Purkinje cell (primary cell): ENCODE data around the gene NFIC. TPM values are rescaled to one million over a fixed set of nuclear protein-coding genes. Genes with fewer than 3 reads are reported as not detected.

Experiments
- polyA plus RNA-seq: library from polyadenylated mRNA; unstranded; fragments of >200 nt; fragmentation: Nextera tagmentation; gene quantifications from 2 replicates; pipeline ENCODE4 v1.2.1, GENCODE V29; 2014

Gene NFIC
- 1.4 and 5.7 TPM in 2 replicates for polyA plus RNA-seq

DNA sequence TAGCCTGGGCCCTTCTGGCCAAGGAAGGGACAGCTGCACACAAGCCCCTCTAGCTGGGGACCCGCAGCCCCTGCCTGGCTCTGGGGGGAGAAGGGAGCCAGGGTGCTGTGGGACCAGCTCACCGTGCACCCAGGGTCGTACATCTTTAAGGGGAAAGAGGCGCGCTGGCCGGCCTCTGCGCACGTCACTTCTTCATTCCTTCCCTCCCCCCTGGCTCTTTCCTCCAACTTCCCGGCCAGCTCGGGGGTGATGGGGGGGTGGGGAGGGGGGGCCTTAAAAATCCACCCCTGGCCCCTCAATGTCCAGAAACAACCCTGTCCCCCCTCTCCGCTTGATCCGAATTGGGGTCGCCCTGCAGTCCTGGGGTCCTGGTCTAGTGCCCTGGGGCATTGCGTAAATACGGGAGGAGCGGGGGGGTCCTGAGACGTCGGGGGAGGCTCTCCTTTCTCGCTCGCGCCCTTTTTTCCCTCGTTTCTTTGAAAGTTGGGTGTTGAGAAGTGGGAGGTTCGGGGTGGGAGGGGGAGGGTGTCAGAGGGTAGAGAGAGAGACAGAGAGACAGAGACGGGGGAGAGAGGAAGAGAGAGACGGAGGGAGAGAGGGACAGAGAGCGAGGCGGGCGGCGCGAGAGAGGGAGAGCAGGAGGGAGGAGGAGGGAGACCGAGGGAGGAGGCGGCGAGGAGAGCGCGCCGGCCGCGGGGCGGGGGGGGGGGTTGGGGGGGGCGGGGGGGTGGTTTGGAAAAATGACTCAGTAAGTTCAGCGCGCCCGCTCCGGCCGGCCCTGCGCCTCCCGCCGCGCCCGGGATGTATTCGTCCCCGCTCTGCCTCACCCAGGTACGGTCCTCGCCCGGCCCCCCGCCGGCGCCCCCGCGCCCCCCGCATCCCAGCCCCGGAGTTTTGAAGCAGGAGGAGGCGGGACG, at the start of gene NFIC:
NFIC (plus strand) TSS at position 748 of the 917 bp plus-strand sequence; CDS start at position 802, 54 bp downstream.

DNA sequence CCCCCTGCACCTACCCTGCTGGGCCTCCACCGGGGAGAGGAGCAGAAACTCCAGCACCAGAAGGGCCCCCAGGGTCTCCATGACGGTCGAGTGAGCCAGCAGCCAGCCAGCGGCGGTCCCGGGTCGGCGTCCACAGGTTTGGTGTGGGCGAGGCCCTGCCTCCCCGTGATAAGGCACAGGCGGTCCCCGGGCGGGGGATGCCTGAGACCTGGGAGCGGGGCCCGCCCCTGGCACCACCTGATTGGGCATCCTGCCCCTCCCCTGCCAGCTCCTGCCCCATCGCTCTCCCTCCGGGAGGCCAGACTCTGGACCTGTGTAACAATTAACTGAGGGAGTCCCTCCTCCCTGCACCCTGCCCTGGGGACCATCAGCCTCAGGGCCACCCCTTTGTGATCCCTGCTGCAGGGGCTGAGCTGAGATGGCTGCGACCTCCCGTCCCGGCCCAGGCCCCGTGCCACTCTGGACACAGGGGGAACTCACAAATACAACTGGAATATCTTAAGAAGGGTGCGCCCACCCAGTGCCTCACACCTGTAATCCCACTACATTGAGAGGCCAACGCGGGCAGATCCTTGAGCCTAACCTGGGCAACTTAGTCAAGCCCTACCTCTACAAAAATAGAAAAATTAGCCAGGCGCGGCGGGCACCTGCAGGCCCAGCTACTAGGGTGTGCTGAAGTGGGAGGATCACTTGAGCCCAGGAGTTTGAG, 114.2 kb downstream of the NFIC start, which contains the start of gene SMIM24:
SMIM24 (minus strand) TSS at position 143 of the 709 bp plus-strand sequence; CDS start at position 81, 62 bp downstream.

DNA sequence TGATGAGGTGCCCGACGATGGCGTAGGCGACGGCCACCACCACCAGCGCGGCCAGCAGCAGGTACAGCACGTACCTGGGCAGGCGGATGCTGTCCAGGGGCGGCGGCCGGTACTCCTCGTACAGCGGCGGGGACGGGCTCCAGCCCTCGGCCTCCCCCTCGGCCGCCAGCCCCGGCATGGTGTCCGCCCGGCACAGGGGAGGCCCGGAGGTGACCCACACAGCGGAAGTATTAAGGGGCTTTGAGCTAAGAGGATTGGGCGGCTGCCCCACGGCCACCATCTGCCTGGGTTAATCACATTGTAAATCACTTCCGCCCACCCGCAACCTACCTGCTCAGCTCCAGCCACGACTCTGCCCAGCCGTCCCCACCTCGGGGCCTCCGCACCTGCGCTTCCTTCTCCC, 116.8 kb downstream of the NFIC start, which contains the start of gene SMIM44:
SMIM44 (minus strand) TSS at position 216 of the 403 bp plus-strand sequence; CDS start at position 178, 38 bp downstream.

DNA sequence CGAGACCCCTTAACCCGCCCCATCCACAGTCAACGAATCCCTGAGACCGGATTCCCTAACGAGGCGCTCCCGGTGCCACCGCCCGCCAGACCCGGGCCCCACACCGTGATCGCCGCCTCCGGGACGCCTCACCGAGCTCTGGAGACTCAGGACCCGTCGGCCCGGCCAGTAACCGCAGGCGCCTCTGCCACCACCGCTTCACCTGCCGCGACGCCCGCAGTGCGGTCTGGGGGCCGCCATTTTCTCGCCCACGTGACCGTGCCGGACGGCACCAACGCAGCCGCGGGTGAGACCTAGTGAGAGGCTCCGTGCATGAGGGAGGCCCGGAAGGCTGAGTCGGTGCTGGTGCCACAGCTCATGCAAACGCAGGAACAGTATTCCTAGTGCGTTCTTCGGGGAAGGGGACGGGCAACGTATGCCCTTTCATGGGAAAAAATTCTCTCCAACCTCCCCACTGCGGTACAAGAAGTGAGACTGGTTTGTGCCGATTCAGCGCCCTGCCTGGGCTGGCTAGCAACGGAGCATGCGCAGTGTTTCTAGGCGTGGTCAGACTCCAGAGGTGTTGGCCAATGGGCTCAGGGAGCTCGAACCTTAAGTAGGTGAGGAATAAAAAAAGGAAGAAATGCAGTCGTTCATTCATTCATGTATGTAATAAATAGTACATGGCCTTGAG, 134.2 kb downstream of the NFIC start, which contains the start of gene DOHH:
DOHH (minus strand) TSS at position 246 of the 673 bp plus-strand sequence. CDS start 3,860 bp downstream, outside the sequence.

DNA sequence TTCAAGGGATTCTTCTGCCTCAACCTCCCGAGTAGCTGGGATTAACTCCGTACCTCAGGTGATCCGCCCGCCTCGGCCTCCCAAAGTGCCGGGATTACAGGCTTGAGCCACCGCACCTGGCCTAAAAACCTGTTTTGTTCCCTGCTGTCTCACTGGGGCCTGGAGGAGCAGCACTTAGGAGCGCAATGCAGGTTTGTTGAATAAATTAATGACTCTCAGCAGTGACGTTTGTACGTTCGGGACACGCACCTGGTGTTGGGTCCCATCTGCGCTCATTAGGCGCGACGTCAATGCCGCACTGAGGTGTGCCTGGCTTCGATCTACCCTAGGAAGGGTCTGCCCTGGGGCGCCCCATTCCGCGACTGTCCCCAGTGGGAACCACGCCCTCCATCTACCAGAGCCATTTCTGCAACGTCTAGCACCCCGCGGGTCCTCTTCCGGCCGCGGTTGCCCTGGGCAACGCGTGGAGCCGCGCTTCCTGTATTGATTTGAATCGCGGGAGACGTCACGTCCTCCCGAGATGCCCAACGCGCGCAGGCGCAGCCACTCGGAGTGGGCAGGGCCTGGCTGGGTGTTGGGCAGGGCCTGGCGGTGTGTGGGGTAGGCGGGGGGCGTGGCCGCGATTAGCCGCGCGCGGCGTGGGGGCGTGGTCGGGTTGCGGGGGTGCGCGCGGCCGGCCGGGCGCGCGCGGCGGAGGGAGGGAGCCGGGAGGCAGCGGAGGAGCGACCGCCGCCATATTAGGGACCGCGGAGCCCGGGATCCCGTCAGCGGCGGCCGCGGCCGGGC, 139.4 kb downstream of the NFIC start, which contains the start of gene FZR1:
FZR1 (plus strand) TSS at position 714 of the 786 bp plus-strand sequence. CDS start 16,679 bp downstream, outside the sequence.

Other genes starting within 250 kb of the NFIC start
- 0.89 and 0.94 TPM in 2 replicates for gene GNA15, start 230.6 kb upstream of the NFIC start, polyA plus RNA-seq
- gene S1PR4, start 187.8 kb upstream of the NFIC start, polyA plus RNA-seq: not detected in 2 replicates
- gene NCLN, start 180.7 kb upstream of the NFIC start, polyA plus RNA-seq: 19.8 and 27.3 TPM in 2 replicates
- gene CELF5, start 141.9 kb upstream of the NFIC start, polyA plus RNA-seq: 0.15 and 5.7 TPM in 2 replicates
- 3.3 TPM in 1 of 2 replicates, not detected in the other for gene SMIM24, start 113.9 kb downstream of the NFIC start, polyA plus RNA-seq
- gene SMIM44, start 116.9 kb downstream of the NFIC start, polyA plus RNA-seq: not detected in 2 replicates
- 0.27 and 0.31 TPM in 2 replicates for gene DOHH, start 134.1 kb downstream of the NFIC start, polyA plus RNA-seq
- 0.38 and 1.2 TPM in 2 replicates for gene FZR1, start 139.7 kb downstream of the NFIC start, polyA plus RNA-seq
- not detected in 2 replicates for gene TEKTIP1, start 172.6 kb downstream of the NFIC start, polyA plus RNA-seq
- 1.3 and 2.6 TPM in 2 replicates for gene MFSD12, start 191.0 kb downstream of the NFIC start, polyA plus RNA-seq
- 0.35 and 1.9 TPM in 2 replicates for gene HMG20B, start 206.4 kb downstream of the NFIC start, polyA plus RNA-seq
- gene GIPC3, start 218.9 kb downstream of the NFIC start, polyA plus RNA-seq: not detected in 2 replicates
- gene TBXA2R, start 240.3 kb downstream of the NFIC start, polyA plus RNA-seq: not detected in 2 replicates